Fibroblast of pulmonary artery (primary cell): ENCODE measurements around the gene FKBP3.
A peak's percentile ranks its signal among the peaks of the same experiment; 100 is the strongest.

ENCODE experiments used
- DNase-seq: peaks from one replicate; pipeline ENCODE4 v3.0.0-alpha.2; 2010; ENCODE audit warnings: low read depth
- H3K4me3 ChIP-seq: replicated peaks from 2 replicates; pipeline ENCODE4 v1.5.1; 2011; ENCODE audit warnings: low read depth, mild to moderate bottlenecking, control low read depth, low read length, moderate library complexity
- TF ChIP-seq, protein P1 (sequence below): IDR thresholded peaks from 2 replicates; pipeline ENCODE4 v1.5.1; 2011; ENCODE audit warnings: mild to moderate bottlenecking, control low read depth, low read length, inconsistent platforms; ENCODE audit errors: missing control alignments

The FKBP3 gene

DNA sequence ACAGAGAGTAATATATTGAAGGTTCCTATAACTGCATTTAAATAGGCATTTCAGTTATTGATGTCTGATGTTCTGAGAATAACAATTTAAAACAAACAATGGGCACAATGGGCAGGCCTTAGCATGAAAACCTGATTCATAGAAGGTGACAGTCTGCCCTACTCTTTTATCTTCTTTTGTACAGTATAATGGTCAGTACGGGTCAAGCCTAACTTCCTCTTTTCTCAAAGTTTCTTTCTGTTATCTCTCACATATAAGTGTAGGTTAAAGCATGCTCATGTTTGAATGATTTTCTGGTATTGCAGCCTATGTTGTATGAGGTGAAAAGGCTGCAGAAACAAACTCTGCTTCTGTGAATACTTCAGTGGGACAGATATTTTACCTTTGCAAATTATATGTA is 14.2 kb downstream of the FKBP3 start:
- no peak overlapping the region for H3K4me3 ChIP-seq
- TF ChIP-seq, protein P1, sequence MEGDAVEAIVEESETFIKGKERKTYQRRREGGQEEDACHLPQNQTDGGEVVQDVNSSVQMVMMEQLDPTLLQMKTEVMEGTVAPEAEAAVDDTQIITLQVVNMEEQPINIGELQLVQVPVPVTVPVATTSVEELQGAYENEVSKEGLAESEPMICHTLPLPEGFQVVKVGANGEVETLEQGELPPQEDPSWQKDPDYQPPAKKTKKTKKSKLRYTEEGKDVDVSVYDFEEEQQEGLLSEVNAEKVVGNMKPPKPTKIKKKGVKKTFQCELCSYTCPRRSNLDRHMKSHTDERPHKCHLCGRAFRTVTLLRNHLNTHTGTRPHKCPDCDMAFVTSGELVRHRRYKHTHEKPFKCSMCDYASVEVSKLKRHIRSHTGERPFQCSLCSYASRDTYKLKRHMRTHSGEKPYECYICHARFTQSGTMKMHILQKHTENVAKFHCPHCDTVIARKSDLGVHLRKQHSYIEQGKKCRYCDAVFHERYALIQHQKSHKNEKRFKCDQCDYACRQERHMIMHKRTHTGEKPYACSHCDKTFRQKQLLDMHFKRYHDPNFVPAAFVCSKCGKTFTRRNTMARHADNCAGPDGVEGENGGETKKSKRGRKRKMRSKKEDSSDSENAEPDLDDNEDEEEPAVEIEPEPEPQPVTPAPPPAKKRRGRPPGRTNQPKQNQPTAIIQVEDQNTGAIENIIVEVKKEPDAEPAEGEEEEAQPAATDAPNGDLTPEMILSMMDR: no peak
- no peak for DNase-seq

DNA sequence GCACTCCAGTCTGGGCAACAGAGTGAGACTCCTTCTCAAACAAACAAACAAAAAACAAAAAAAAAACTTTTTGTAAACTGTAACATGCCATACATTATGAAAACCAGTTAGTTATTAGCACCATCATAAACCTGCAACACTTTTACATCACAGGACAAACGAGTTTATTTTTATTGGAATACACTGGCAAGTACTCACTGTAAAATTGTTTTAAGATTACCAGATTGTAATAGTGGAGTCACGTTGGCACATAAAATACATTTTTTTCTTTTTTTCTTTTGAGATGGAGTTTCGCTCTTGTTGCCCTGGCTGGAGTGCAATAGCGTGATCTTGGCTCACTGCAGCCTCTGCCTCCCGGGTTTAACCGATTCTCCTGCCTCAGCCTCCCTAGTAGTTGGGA is 15.7 kb downstream of the FKBP3 start:
- no peak overlapping the region for H3K4me3 ChIP-seq
- TF ChIP-seq, protein P1: no peak
- no peak for DNase-seq

DNA sequence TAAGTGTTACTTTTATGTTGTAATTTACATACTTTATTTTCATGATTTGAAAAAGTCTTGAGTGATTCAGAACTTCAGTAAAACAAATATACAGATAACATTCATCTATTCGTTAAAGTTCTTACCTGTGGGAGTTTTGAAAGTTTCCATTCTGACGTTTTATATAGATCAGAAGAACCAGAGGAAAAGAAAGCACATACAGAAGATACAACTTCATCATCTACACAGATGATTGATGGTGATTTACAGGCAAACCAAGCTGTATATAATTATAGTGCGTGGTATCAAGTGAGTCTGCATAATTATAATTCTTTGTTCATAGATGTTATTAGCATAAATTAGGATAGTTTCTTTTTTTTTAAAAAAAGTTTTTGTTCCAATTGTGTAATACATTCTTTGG is 20.0 kb downstream of the FKBP3 start:
- no peak for DNase-seq
- H3K4me3 ChIP-seq: no peak overlapping the region
- TF ChIP-seq, protein P1: no peak

DNA sequence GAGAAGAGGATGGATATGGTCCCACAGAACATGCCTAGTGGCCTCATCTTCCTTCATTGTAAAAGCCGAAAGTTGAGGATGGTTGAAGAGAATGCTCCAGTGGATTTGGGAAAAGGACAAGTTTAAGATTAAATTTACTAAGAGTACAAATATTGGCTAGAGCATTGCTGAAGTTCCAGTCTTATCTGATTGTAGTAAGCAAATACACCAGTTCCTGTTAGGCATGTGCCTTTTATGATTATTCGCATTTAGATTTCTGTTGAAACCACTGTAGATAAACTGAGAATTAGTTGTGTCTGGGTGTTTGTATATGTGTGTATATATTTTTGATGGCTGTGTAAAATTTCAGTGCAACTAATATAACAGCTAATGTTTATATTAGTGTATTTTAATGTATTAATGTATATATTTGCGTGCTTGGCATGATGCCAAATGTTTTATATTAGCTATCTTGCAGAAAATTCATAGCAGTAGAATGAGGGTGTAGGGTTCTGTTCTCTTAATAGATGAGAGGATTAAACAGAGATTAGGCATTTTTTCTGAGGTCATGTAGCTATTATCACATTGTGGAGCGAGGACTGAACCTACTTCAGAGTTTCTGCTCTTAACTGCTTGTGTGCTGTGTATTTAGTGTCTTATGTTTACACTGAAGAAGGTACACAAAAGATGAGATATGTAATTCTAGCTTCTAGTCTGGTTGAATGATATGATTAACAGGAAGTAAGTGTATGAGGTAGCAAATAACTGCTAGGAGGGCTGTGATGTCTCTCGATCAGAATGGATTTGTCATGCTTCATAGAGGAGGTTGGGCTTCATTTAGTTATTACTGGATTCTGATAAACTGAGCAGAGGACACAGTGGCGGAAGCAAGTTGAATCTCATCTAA is 21.1 kb downstream of the FKBP3 start:
- peak; percentile 14 for DNase-seq
- TF ChIP-seq, protein P1: no peak
- no peak overlapping the region for H3K4me3 ChIP-seq

DNA sequence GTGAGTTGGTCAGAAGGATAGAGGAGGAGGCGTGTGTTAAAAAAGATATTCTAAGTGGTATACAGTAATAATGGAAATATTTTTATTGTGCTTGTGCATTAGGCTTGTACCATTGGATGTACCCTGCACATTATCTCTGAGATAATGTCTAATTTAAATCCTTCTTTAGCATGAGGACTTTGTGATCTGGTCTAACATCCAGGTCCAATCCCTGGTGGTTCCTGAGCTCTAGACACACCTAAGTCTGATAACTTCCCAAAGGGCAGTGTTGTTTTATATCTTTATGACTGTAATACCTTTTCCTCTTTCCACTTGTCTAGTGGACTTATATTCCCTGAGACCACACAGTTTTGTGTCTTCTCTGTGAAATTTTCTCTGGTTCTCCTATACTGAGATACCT is 29.7 kb downstream of the FKBP3 start:
- H3K4me3 ChIP-seq: no peak overlapping the region
- DNase-seq: no peak
- TF ChIP-seq, protein P1: no peak

DNA sequence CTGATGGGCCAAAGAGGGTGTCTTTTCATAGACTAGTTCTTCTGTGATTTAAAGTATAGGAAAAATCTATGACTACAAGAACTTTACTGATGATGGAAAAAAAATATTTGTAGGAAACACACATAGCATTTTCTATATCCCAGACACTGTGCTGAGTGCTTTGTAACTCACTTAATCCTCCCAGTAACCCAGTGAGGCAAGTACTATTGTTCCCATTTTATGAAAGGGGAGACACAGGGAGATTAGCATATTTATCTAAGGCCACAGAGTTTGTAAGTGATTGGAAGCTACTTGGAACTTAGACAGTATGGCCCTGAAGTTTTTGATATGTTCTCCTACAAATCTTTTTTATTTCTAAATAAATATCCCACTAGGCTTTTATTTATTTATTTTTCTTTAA is 30.5 kb downstream of the FKBP3 start:
- no peak overlapping the region for H3K4me3 ChIP-seq
- no peak for DNase-seq
- TF ChIP-seq, protein P1: no peak

DNA sequence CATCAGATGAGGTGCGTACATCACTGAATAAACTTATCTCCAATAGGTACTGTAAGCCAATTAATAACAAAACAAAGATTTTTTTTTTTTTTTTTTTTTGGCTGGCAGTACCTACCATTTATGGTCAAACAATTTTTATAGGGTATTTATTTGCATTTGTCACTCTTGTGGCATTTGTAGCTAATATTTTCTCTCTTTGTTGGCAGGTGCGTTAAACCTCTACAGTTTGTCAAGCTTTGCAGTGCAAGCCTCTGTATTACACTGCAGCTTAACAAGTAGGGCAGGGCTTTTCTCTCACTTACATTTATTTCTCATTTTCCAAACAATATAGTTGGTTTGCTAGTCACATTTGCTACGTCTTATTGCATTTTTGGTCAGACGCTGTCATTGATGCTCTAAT is 38.1 kb downstream of the FKBP3 start:
- H3K4me3 ChIP-seq: no peak overlapping the region
- TF ChIP-seq, protein P1: no peak
- DNase-seq: no peak
